ENCODE results near the gene ADK.

Gene ADK

GRCh38 chr10:74394416-74394969, 243.5 kb downstream of the ADK start:
- no peak for DNase-seq (ENCODE audit: low spot score in 2 of 2)
- no peaks in the 10 kb centered on the region for H3K27me3 ChIP-seq (ENCODE audit: low read depth)
- no peak overlapping the region for H3K4me3 ChIP-seq
- in situ Hi-C loops (cut with MboI; ENCODE audit: low sequenced_read_pairs): no loop called here
- H3K9me3 ChIP-seq: no peaks in the 10 kb centered on the region
- no peaks in the 10 kb centered on the region for H3K36me3 ChIP-seq (replicated peaks)
- H3K4me1 ChIP-seq: no peaks in the 10 kb centered on the region

GRCh38 chr10:74400186-74400585, 249.2 kb downstream of the ADK start:
- in situ Hi-C loops (cut with MboI; ENCODE audit: low sequenced_read_pairs): no loop called here

GRCh38 chr10:74406006-74406405, 255.0 kb downstream of the ADK start:
- H3K4me1 ChIP-seq: no peaks in the 10 kb centered on the region
- H3K27me3 ChIP-seq (ENCODE audit: low read depth): no peaks in the 10 kb centered on the region
- no peaks in the 10 kb centered on the region; the same call in 1 of the 2 replicates for H3K36me3 ChIP-seq (replicated peaks)
- H3K9me3 ChIP-seq: no peaks in the 10 kb centered on the region
- in situ Hi-C loops (cut with MboI; ENCODE audit: low sequenced_read_pairs): no loop called here
- no peak for DNase-seq (ENCODE audit: low spot score in 2 of 2)
- H3K4me3 ChIP-seq: no peak overlapping the region

More at GRCh38 chr10:74400186-74400585, 249.2 kb downstream of the ADK start:
- H3K27me3 ChIP-seq (ENCODE audit: low read depth): no peaks in the 10 kb centered on the region
- no peaks in the 10 kb centered on the region for H3K9me3 ChIP-seq
- no peak for DNase-seq (ENCODE audit: low spot score in 2 of 2)
- no peaks in the 10 kb centered on the region for H3K4me1 ChIP-seq
- H3K36me3 ChIP-seq (replicated peaks): no peaks in the 10 kb centered on the region
- H3K4me3 ChIP-seq: no peak overlapping the region

GRCh38 chr10:74415146-74415839, 264.3 kb downstream of the ADK start:
- Histone ChIP-seq H3K4me3 (no peak overlapping the region), H3K27me3 (ENCODE audit: low read depth) (no peaks in the 10 kb centered on the region), H3K4me1 (peaks cover 31% of the 10 kb centered on the region), H3K36me3 (replicated peaks) (no peaks in the 10 kb centered on the region), H3K9me3 (no peaks in the 10 kb centered on the region)
- DNase-seq (ENCODE audit: low spot score in 2 of 2): no peak
- in situ Hi-C loops (cut with MboI; ENCODE audit: low sequenced_read_pairs): no loop called here

- DNase-seq (ENCODE audit: low spot score in 2 of 2): no peak
- no peaks in the 10 kb centered on the region for H3K36me3 ChIP-seq (replicated peaks)
- peaks cover 45% of the 10 kb centered on the region for H3K4me1 ChIP-seq
- H3K9me3 ChIP-seq: no peaks in the 10 kb centered on the region
- H3K4me3 ChIP-seq: no peak overlapping the region
- in situ Hi-C loops (cut with MboI; ENCODE audit: low sequenced_read_pairs): no loop called here
- no peaks in the 10 kb centered on the region for H3K27me3 ChIP-seq (ENCODE audit: low read depth)
These were observed 266.4 kb downstream of the ADK start for GRCh38 chr10:74417397-74417796.

- Histone ChIP-seq H3K9me3 (no peaks in the 10 kb centered on the region), H3K27me3 (ENCODE audit: low read depth) (no peaks in the 10 kb centered on the region), H3K4me1 (peaks cover 45% of the 10 kb centered on the region), H3K4me3 (no peak overlapping the region), H3K36me3 (replicated peaks) (no peaks in the 10 kb centered on the region)
- in situ Hi-C loops (cut with MboI; ENCODE audit: low sequenced_read_pairs): no loop called here
- peak; percentile 84 to 98 for DNase-seq (ENCODE audit: low spot score in 2 of 2)
These were observed 267.4 kb downstream of the ADK start for GRCh38 chr10:74418285-74418872.

- Histone ChIP-seq H3K27me3 (ENCODE audit: low read depth) (no peaks in the 10 kb centered on the region), H3K4me3 (no peak overlapping the region), H3K36me3 (replicated peaks) (no peaks in the 10 kb centered on the region), H3K9me3 (no peaks in the 10 kb centered on the region), H3K4me1 (peaks cover 45% of the 10 kb centered on the region)
- DNase-seq (ENCODE audit: low spot score in 2 of 2): peak in 1 of 2 experiments; percentile 41
- in situ Hi-C loops (cut with MboI; ENCODE audit: low sequenced_read_pairs): no loop called here
These were observed 268.5 kb downstream of the ADK start for GRCh38 chr10:74419491-74419951.

- peaks cover 42% of the 10 kb centered on the region for H3K4me1 ChIP-seq
- no peak overlapping the region for H3K4me3 ChIP-seq
- in situ Hi-C loops (cut with MboI; ENCODE audit: low sequenced_read_pairs): no loop called here
- no peaks in the 10 kb centered on the region for H3K27me3 ChIP-seq (ENCODE audit: low read depth)
- peak; percentile 41 to 60 for DNase-seq (ENCODE audit: low spot score in 2 of 2)
- H3K9me3 ChIP-seq: no peaks in the 10 kb centered on the region
- H3K36me3 ChIP-seq (replicated peaks): no peaks in the 10 kb centered on the region
These were observed 268.9 kb downstream of the ADK start for GRCh38 chr10:74419958-74420375.

GRCh38 chr10:74424565-74424964, 273.5 kb downstream of the ADK start:
- in situ Hi-C loops (cut with MboI; ENCODE audit: low sequenced_read_pairs): no loop called here
- H3K36me3 ChIP-seq (replicated peaks): no peaks in the 10 kb centered on the region

GRCh38 chr10:74425456-74426001, 274.5 kb downstream of the ADK start:
- in situ Hi-C loops (cut with MboI; ENCODE audit: low sequenced_read_pairs): no loop called here
- H3K4me1 ChIP-seq: peaks cover 12% of the 10 kb centered on the region
- H3K27me3 ChIP-seq (ENCODE audit: low read depth): no peaks in the 10 kb centered on the region
- H3K4me3 ChIP-seq: no peak overlapping the region
- no peaks in the 10 kb centered on the region for H3K9me3 ChIP-seq
- H3K36me3 ChIP-seq (replicated peaks): no peaks in the 10 kb centered on the region
- no peak for DNase-seq (ENCODE audit: low spot score in 2 of 2)

More at GRCh38 chr10:74424565-74424964, 273.5 kb downstream of the ADK start:
- peaks cover 21% of the 10 kb centered on the region for H3K4me1 ChIP-seq
- H3K4me3 ChIP-seq: no peak overlapping the region
- DNase-seq (ENCODE audit: low spot score in 2 of 2): no peak
- H3K27me3 ChIP-seq (ENCODE audit: low read depth): no peaks in the 10 kb centered on the region
- no peaks in the 10 kb centered on the region for H3K9me3 ChIP-seq

- in situ Hi-C loops (cut with MboI; ENCODE audit: low sequenced_read_pairs): no loop called here
- H3K4me3 ChIP-seq: no peak overlapping the region
- H3K27me3 ChIP-seq (ENCODE audit: low read depth): no peaks in the 10 kb centered on the region
- DNase-seq (ENCODE audit: low spot score in 2 of 2): no peak
- no peaks in the 10 kb centered on the region for H3K36me3 ChIP-seq (replicated peaks)
- no peaks in the 10 kb centered on the region for H3K9me3 ChIP-seq
- H3K4me1 ChIP-seq: peaks cover 13% of the 10 kb centered on the region
These were observed 280.8 kb downstream of the ADK start for GRCh38 chr10:74431816-74432215.

- H3K36me3 ChIP-seq (replicated peaks): no peaks in the 10 kb centered on the region
- DNase-seq (ENCODE audit: low spot score in 2 of 2): peak; percentile 14 to 70
- H3K4me3 ChIP-seq: no peak overlapping the region
- in situ Hi-C loops (cut with MboI; ENCODE audit: low sequenced_read_pairs): no loop called here
- no peaks in the 10 kb centered on the region for H3K27me3 ChIP-seq (ENCODE audit: low read depth)
- no peaks in the 10 kb centered on the region for H3K9me3 ChIP-seq
- H3K4me1 ChIP-seq: peaks cover 13% of the 10 kb centered on the region
These were observed 282.0 kb downstream of the ADK start for GRCh38 chr10:74432841-74433594.

GRCh38 chr10:74433595-74433956, 282.6 kb downstream of the ADK start:
- Histone ChIP-seq H3K4me1 (peaks cover 13% of the 10 kb centered on the region), H3K36me3 (replicated peaks) (no peaks in the 10 kb centered on the region), H3K4me3 (no peak overlapping the region), H3K9me3 (no peaks in the 10 kb centered on the region), H3K27me3 (ENCODE audit: low read depth) (no peaks in the 10 kb centered on the region)
- DNase-seq (ENCODE audit: low spot score in 2 of 2): no peak
- in situ Hi-C loops (cut with MboI; ENCODE audit: low sequenced_read_pairs): no loop called here

Measured in HAP-1 (cell line).